ENCODE data around the gene CTNNBL1. TPM values are rescaled to one million over a fixed set of nuclear protein-coding genes. Genes with fewer than 3 reads are reported as not detected.

The CTNNBL1 gene
- total RNA-seq, 1 donor from 2014 or later, result 87.7 TPM

GRCh38 chr20:37894454-37894853 is 200.6 kb downstream of the CTNNBL1 start:
- H3K36me3 Mint-ChIP-seq (ENCODE audit: low read depth), result no peaks in the 10 kb centered on the region
- H3K4me1 Mint-ChIP-seq, result peaks cover 23% of the 10 kb centered on the region
- TF ChIP-seq CTCF (conservative IDR thresholded peaks at IDR 0.05), result no peak
- H3K9me3 Mint-ChIP-seq, result no peaks in the 10 kb centered on the region
- H3K4me3 Mint-ChIP-seq, result no peak overlapping the region
- no peaks in the 10 kb centered on the region for H3K27me3 Mint-ChIP-seq (ENCODE audit: low read depth)
- no peak overlapping the region for H3K27ac Mint-ChIP-seq (ENCODE audit: unreplicated experiment)
- DNase-seq (ENCODE audit: low read depth, low spot score), result no peak

GRCh38 chr20:37895166-37895565 is 201.3 kb downstream of the CTNNBL1 start:
- TF ChIP-seq CTCF (conservative IDR thresholded peaks at IDR 0.05), result no peak
- no peak overlapping the region for H3K4me3 Mint-ChIP-seq
- DNase-seq (ENCODE audit: low read depth, low spot score), result no peak
- H3K27me3 Mint-ChIP-seq (ENCODE audit: low read depth), result peaks cover 5% of the 10 kb centered on the region
- H3K27ac Mint-ChIP-seq (ENCODE audit: unreplicated experiment), result peak overlapping the region; percentile 93
- peaks cover 23% of the 10 kb centered on the region for H3K4me1 Mint-ChIP-seq
- no peaks in the 10 kb centered on the region for H3K36me3 Mint-ChIP-seq (ENCODE audit: low read depth)
- H3K9me3 Mint-ChIP-seq, result no peaks in the 10 kb centered on the region

GRCh38 chr20:37896932-37897548 is 203.2 kb downstream of the CTNNBL1 start:
- H3K9me3 Mint-ChIP-seq, result no peaks in the 10 kb centered on the region

GRCh38 chr20:37898233-37899104 is 204.6 kb downstream of the CTNNBL1 start:
- Mint-ChIP-seq H3K9me3 (no peaks in the 10 kb centered on the region), H3K4me1 (peaks cover 36% of the 10 kb centered on the region), H3K4me3 (no peak overlapping the region), H3K27ac (ENCODE audit: unreplicated experiment) (peak overlapping the region; percentile 22), H3K27me3 (ENCODE audit: low read depth) (peaks cover 21% of the 10 kb centered on the region), H3K36me3 (ENCODE audit: low read depth) (no peaks in the 10 kb centered on the region)
- no peak for DNase-seq (ENCODE audit: low read depth, low spot score)
- TF ChIP-seq CTCF (conservative IDR thresholded peaks at IDR 0.05), result no peak

More at GRCh38 chr20:37896932-37897548, 203.2 kb downstream of the CTNNBL1 start:
- peak; percentile 45 for DNase-seq (ENCODE audit: low read depth, low spot score)
- Mint-ChIP-seq H3K36me3 (ENCODE audit: low read depth) (no peaks in the 10 kb centered on the region), H3K4me1 (peaks cover 32% of the 10 kb centered on the region), H3K4me3 (no peak overlapping the region), H3K27me3 (ENCODE audit: low read depth) (peaks cover 16% of the 10 kb centered on the region), H3K27ac (ENCODE audit: unreplicated experiment) (no peak overlapping the region)
- TF ChIP-seq CTCF (conservative IDR thresholded peaks at IDR 0.05), result peak; percentile 39

- Mint-ChIP-seq H3K4me1 (peaks cover 43% of the 10 kb centered on the region), H3K4me3 (no peak overlapping the region), H3K27ac (ENCODE audit: unreplicated experiment) (no peak overlapping the region), H3K9me3 (no peaks in the 10 kb centered on the region), H3K27me3 (ENCODE audit: low read depth) (peaks cover 29% of the 10 kb centered on the region), H3K36me3 (ENCODE audit: low read depth) (no peaks in the 10 kb centered on the region)
- DNase-seq (ENCODE audit: low read depth, low spot score), result no peak
- TF ChIP-seq CTCF (conservative IDR thresholded peaks at IDR 0.05), result no peak
Measured at GRCh38 chr20:37899105-37900045, 205.5 kb downstream of the CTNNBL1 start.
